NAMALWA (cell line): ENCODE measurements around the gene MLLT6.
"Not testable (repeated sequence)": the region's sequence is repeated elsewhere in the genome, so short reads cannot be mapped to it uniquely, and the experiment has no call there.

Experiments used
- DNase-seq: peaks from one replicate; pipeline ENCODE4 v3.0.0-alpha.2; 2015; ENCODE audit warnings: low spot score

The MLLT6 gene

GRCh38 chr17:38726145-38726544 lies 21.1 kb downstream of the MLLT6 start:
- not testable (repeated sequence) for DNase-seq

GRCh38 chr17:38727736-38728135 lies 22.7 kb downstream of the MLLT6 start:
- DNase-seq, result peak; percentile 22

GRCh38 chr17:38728290-38728831 lies 23.3 kb downstream of the MLLT6 start:
- DNase-seq, result peak; percentile 71

- no peak for DNase-seq
These were observed 24.4 kb downstream of the MLLT6 start for GRCh38 chr17:38729368-38729885.

DNA sequence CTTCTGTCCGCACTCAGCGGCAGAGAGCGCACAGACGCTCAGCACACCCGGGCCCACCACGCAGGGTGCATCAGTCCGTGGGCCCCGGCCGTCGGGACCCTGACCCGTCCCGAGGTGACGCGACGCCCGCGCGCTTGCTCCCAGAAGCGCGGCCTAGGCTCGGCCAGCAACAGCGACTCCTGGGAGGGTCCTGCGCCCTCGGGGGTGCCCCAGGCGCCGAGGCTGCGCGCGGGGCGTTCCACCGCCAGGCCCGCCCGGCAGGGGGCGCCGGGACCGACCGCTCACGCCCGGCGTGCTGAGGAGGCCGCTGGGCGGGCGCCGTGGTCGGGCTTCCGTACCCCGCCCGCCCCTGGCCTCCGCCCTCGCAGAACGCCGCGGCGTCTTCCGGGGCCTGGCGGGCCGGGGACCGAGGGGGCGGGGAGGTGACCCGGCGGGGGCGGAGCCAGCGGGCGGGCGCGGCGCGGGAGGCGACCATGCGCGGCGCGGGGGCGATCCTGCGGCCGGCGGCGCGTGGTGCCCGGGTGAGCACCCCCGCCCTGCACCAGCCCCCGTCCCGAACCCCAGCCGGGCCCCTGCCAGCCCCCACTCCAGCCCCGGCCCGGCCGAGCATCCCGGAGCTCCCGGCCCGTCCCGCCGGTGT lies 24.9 kb downstream of the MLLT6 start, which contains the start of gene CISD3:
TSS of gene CISD3 (plus strand) at position 456 of the 640 bp plus-strand sequence. CDS start at position 474, 18 bp downstream.
- peak; percentile 90 for DNase-seq

- DNase-seq, result peak; percentile 39
These were observed 25.7 kb downstream of the MLLT6 start for GRCh38 chr17:38730526-38731379.

DNA sequence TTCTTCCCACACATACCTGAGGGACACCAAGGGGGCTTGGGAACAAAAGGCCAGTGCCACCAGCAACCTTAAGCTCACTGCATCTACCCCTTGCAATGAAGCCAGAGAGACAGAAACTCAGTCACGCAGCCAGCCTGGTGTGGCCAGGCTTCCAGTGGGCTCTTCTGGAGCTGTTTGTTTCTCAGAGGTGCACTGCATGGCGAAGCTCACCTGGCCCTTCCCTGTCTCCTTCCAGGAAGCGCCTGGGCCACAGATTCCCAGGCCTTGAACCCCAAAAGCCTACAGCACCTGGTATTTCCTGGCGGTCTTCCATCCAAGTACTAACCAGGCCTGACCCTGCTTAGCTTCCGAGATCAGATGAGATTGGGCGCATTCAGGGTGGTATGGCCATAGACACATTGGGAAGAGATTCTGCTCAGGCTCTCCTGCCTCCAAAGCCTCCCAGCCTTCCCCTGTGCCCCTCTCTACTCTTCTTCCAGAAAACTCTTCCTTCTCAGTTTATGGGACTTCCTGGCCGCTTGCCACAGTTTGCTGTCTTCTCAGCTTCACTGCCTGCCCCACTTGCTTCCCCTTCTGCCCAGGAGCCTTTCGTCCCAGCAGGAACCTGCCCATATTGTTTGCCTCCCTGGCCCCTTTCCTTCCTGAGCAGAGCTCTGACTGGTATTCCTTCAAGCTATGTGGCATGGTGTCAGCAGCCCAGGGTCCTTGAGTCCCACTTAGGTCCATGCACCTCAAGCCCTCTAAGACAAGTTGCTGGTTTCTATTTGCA lies 26.6 kb downstream of the MLLT6 start:
- no peak for DNase-seq

DNA sequence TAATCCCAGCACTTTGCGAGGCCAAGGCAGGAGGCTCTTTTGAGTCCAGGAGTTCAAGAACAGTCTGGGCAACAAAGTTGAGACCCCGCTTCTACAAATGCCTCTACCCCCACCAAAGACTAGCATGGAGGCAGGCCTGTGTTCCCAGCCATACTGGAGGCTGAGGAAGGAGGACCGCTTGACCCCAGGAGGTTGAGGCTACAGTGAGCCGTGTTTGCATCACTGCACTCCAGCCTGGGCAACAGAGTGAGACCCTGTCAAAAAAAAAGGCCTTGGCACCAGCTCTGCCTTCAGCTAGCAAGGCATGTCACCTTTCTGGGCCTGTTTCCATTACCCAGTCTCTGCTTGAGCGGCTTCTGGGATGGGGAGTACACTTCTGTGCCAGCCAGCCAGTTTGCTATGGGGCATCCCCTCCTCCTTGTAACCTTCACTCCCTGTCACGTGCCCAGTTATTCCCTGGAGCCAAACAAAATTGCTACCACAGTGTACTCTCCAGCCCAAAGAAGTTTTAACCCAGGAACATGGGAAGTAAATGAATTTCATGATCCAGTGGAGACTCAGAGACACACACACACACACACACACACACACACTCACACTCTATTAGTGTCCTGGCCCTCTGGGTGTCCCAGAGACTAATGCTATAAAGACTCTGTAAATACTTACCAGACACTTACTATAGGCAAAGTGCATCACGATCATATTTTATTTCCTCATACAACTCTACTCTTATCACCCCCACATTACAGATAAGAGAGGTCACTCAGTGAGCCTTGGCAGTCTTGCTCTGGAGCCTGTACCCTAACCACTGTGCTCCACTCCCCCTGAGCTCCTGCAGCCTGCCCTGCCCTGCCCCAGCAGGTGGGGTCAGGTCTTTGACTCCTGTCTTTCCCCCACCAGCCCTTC lies 27.6 kb downstream of the MLLT6 start:
- no peak for DNase-seq

DNA sequence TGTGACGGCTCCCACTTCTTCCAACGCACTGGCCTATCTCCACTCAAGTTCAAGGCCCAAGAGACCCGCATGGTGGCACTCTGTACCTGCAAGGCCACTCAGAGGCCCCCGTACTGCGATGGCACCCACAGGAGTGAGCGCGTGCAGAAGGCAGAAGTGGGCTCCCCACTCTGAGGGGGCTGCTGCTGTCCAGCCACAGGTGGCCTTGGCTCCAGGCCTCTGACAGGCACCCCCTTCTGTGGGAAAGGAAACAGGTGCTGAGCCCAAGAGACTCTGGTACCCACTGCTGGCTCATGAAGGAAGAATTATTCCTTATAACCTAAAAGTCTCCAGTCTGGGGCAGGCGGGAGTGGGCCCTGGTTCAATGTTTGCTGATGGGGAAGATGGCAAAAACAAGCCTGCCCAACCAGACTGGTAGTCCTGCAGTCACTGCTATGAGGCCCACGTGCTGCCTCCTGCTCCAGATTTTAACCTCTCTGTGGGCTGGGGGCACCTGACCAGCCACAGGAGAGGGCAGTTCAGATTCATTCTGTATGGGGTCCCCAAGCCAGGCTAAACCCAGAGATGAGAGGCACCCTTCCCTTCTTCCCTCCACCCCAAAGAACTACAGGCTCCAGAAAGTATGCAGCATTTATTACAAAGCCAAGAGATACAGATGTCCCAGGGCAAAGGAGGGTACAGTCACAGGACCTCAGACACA lies 28.4 kb downstream of the MLLT6 start:
- no peak for DNase-seq

DNA sequence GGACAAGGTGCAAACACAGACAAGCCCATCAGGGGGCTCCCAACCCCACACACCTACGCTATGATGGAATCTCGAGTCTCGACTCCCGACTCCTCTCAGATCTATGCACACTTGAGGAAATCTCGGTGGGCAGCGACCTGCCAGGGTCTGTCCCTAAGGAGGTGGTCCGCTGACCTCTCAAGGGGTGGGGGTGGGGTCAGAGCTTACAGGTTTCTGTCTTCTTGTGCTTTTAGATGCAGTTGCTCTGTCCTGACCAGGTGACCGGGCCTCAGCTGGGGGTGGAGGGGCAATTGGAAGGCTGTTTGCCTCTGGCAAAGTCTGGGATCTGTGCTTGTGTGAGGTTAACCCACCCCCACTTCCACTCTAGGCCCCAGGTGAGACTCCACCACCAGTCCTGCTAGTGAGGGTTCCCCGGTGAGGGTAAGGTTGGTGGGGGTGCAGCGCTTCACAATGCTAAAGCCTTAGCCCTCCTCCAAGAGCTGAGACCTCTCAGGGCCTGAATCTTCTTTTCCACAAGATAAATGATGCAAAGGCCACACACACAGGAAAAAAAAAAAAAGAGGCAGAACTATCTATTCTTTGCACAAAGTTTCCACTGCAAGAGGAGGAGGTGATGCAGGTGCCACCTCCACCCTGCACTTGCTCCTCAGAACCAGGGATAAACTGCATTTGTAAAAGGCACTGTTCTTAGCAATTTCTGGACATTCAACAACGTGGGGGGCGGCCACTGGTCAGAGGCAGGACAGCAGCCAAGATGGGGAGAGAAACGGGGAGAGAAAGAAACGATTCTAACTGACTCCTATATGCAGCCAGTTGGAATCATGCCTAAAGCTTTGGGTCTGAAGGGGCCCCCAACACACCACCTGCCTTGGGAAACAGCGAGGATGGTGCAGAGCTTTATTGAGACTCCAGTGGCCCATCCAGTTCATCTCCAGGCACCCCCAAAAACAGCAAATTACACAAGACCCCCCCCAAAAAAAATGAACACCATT lies 29.2 kb downstream of the MLLT6 start:
- peak; percentile 68 for DNase-seq

DNA sequence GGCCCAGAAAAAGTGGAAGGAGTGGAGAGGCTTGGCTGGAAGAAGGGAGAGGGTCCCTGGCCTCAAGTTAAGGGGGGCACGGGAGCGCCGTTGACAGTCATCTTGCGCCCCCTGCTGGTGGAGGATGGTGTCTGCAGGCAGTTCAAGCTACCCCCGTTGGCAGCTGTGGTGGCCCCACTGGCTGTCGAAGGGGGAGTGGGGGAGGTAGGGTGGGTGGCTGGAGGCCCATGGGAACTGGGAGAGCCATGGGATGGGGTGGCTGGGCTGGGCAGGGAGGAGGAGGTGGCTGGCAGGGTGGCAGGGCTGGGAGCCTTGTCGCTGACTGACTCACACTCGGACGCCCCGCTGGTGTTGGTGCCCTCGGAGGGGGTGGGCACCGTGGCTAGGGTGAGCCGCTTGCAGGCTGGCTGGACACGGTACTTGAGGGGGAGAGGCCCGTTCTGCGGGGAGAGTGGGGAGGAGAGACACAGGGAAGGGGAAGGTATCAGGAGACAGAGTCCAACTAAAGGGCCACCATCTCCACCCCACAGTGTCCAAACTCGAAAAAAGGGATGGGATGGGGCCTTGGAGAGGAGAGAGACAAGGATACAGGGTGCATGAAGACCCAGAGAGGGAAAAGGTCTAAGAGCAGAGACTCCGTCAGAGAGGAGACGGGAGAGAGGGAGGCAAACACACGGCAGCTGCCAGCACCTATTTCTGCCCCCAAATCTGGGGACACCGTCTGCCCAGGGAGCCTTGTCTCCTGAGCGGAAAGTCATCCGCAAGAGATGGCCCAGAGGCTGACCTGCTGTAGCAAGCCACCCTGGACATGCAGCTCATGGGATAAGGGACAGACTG lies 30.3 kb downstream of the MLLT6 start:
- peak; percentile 66 for DNase-seq

GRCh38 chr17:38738007-38738662 lies 33.1 kb downstream of the MLLT6 start:
- DNase-seq, result no peak

GRCh38 chr17:38738686-38739085 lies 33.6 kb downstream of the MLLT6 start:
- no peak for DNase-seq

DNA sequence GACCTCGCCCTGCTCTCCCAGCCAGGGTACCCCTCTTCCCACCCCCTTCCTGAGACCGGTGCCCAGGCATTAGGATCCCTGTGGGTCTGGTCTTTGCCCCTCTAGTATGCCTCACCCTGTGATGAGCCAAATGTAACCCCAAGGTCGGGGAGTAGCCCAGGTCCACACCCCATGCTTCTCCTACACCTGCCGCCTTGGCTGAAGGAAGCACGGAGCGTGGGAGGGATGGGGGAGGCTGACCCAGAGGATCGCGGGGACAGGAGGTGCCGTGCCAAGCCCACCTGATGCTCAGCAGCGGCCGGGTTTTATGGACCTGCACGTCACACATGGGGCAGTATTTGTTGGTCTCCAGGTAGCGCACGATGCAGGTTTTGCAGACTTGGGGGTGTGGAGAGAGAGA lies 34.2 kb downstream of the MLLT6 start:
- no peak for DNase-seq

- no peak for DNase-seq
These were observed 35.0 kb downstream of the MLLT6 start for GRCh38 chr17:38740044-38740443.

DNA sequence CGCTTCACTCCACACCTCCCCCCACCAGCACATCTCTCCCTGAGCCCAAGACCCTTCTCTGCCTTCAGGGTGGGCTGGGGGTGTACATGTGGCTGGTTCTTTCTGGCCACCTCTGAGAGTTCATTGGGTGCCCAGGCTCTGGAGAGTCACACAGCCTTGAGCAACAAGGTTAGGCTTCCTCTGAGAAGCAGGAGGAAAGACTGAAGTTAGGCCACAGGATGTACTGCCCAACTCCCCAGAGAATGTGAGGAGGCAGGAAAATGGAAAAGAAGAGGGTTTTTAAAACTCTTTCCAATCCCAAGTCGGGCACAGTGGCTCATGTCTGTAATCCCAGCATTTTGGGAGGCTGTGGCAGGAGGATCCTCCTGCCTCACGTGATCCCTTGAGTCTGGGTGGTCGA lies 35.7 kb downstream of the MLLT6 start:
- no peak for DNase-seq

GRCh38 chr17:38741461-38741860 lies 36.4 kb downstream of the MLLT6 start:
- no peak for DNase-seq
